ENCODE data around the gene PIK3C3.

- TF ChIP-seq, protein P1, sequence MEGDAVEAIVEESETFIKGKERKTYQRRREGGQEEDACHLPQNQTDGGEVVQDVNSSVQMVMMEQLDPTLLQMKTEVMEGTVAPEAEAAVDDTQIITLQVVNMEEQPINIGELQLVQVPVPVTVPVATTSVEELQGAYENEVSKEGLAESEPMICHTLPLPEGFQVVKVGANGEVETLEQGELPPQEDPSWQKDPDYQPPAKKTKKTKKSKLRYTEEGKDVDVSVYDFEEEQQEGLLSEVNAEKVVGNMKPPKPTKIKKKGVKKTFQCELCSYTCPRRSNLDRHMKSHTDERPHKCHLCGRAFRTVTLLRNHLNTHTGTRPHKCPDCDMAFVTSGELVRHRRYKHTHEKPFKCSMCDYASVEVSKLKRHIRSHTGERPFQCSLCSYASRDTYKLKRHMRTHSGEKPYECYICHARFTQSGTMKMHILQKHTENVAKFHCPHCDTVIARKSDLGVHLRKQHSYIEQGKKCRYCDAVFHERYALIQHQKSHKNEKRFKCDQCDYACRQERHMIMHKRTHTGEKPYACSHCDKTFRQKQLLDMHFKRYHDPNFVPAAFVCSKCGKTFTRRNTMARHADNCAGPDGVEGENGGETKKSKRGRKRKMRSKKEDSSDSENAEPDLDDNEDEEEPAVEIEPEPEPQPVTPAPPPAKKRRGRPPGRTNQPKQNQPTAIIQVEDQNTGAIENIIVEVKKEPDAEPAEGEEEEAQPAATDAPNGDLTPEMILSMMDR (IDR thresholded peaks at IDR 0.05), result no peak
- TF ChIP-seq POLR2AphosphoS5 (IDR thresholded peaks at IDR 0.05; ENCODE audit: low read depth, low read length), result no peak
- TF ChIP-seq TCF7L2 (IDR thresholded peaks at IDR 0.05; ENCODE audit: low read depth, low read length), result no peak
- TF ChIP-seq, protein P2, sequence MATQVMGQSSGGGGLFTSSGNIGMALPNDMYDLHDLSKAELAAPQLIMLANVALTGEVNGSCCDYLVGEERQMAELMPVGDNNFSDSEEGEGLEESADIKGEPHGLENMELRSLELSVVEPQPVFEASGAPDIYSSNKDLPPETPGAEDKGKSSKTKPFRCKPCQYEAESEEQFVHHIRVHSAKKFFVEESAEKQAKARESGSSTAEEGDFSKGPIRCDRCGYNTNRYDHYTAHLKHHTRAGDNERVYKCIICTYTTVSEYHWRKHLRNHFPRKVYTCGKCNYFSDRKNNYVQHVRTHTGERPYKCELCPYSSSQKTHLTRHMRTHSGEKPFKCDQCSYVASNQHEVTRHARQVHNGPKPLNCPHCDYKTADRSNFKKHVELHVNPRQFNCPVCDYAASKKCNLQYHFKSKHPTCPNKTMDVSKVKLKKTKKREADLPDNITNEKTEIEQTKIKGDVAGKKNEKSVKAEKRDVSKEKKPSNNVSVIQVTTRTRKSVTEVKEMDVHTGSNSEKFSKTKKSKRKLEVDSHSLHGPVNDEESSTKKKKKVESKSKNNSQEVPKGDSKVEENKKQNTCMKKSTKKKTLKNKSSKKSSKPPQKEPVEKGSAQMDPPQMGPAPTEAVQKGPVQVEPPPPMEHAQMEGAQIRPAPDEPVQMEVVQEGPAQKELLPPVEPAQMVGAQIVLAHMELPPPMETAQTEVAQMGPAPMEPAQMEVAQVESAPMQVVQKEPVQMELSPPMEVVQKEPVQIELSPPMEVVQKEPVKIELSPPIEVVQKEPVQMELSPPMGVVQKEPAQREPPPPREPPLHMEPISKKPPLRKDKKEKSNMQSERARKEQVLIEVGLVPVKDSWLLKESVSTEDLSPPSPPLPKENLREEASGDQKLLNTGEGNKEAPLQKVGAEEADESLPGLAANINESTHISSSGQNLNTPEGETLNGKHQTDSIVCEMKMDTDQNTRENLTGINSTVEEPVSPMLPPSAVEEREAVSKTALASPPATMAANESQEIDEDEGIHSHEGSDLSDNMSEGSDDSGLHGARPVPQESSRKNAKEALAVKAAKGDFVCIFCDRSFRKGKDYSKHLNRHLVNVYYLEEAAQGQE (IDR thresholded peaks at IDR 0.05; ENCODE audit: insufficient read depth in 1 of 2, low read depth in 2 of 2, low read length in 1 of 2), result no peak
Measured at GRCh38 chr18:42087876-42088275, 132.8 kb downstream of the PIK3C3 start.

Data from Panc1 (cell line).